ENCODE data around the gene GABRD.

Gene GABRD

GRCh38 chr1:2056955-2057590 lies 37.9 kb downstream of the GABRD start:
- DNase-seq (ENCODE audit: low spot score) = no peak
- Histone ChIP-seq H3K4me3 (no peak overlapping the region), H3K27ac (no peak overlapping the region)
- no peak for TF ChIP-seq CTCF (IDR thresholded peaks at IDR 0.05)

DNA sequence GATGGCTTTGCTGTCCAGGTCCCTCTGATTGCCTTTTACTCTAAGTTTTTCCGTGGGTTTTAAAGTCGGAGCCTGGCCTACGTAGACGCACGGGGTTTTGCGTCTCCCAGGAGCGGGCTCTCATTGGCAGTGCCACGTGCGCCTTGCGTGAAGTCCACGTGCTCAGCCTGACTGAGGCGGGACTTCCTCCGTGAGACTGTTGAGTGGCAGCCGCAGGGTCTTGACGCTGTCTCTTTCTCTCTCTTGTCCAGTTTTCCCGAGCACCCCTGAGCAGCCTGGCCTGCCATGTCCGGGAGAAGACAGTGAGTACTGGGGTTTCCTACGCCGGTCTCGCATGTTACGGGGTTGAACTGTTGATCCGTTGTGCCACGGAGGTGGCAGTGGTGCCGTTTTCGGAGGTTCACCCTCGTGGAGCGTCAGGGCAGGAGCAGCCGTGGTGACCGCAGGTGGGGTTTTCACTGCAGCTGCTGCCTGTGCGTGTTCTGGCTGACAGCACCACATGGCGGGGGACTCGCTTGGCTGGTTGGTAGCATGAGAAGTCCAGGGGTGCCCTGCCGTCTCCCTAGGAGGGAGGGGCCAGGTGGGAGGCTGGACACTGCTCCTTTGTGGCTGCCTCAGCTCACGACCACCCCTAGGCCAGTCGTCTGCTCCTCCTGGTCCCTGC lies 40.3 kb downstream of the GABRD start:
- H3K27ac ChIP-seq = no peak overlapping the region
- no peak overlapping the region for H3K4me3 ChIP-seq
- no peak for DNase-seq (ENCODE audit: low spot score)
- no peak for TF ChIP-seq CTCF (IDR thresholded peaks at IDR 0.05)

DNA sequence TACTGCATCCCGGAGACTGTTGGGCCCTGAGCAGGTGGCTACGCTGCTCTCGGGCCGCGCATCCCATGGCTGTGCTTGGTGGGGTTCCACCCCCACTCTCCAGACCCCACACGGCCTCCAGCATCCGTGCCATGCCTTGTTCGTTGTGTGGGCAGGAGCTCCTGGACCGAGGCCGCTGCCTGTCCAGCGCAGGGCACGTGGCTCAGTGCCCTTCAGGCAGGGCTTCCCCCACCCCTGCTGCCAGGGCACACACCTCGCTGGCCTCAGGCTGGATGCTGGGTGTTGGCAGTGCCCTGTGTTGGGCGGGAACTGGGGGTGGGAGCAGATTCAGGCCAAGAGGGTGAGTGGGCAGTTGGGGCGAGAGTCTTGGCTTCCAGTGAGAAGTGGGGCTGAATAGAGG lies 40.9 kb downstream of the GABRD start:
- Histone ChIP-seq H3K27ac (no peak overlapping the region), H3K4me3 (no peak overlapping the region)
- no peak for DNase-seq (ENCODE audit: low spot score)
- no peak for TF ChIP-seq CTCF (IDR thresholded peaks at IDR 0.05)

GRCh38 chr1:2060535-2060934 lies 41.4 kb downstream of the GABRD start:
- Histone ChIP-seq H3K27ac (no peak overlapping the region), H3K4me3 (no peak overlapping the region)
- TF ChIP-seq CTCF (IDR thresholded peaks at IDR 0.05) = no peak
- DNase-seq (ENCODE audit: low spot score) = no peak

GRCh38 chr1:2061065-2061778 lies 42.1 kb downstream of the GABRD start:
- no peak overlapping the region for H3K4me3 ChIP-seq
- no peak overlapping the region for H3K27ac ChIP-seq
- no peak for TF ChIP-seq CTCF (IDR thresholded peaks at IDR 0.05)
- DNase-seq (ENCODE audit: low spot score) = no peak

- Histone ChIP-seq H3K27ac (no peak overlapping the region), H3K4me3 (no peak overlapping the region)
- TF ChIP-seq CTCF (IDR thresholded peaks at IDR 0.05) = no peak
- DNase-seq (ENCODE audit: low spot score) = no peak
These were observed 46.6 kb downstream of the GABRD start for GRCh38 chr1:2065699-2066098.

Measured in coronary artery (tissue), 2 donors.